ENCODE data around the gene CDH24. TPM values are rescaled to one million over a fixed set of nuclear protein-coding genes. Genes with fewer than 3 reads are reported as not detected.

The CDH24 gene
- total RNA-seq, 2 donors from 2014 or later = 16.9 to 17.2 TPM

DNA sequence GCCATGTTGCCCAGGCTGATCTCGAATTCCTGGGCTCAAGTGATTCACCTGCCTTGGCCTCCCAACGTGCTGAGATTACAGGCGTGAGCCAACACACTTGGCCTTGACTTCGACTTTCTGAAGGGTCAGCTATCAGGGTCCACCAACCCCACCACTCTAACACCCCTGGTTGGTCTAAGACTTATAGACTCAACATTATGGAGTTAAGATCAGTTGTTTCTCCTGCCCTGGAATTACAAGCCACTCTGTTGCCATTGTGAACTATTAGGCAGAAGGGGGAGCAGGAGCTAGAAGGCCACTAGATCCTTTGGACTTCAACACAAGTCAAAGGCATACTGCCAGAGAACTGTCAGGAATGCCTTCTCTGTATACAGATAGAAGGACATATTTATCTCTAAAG, 17.2 kb downstream of the CDH24 start:
- no peak overlapping the region for H3K27ac ChIP-seq (ENCODE audit: low read depth, low read length)
- TF ChIP-seq, protein P1, sequence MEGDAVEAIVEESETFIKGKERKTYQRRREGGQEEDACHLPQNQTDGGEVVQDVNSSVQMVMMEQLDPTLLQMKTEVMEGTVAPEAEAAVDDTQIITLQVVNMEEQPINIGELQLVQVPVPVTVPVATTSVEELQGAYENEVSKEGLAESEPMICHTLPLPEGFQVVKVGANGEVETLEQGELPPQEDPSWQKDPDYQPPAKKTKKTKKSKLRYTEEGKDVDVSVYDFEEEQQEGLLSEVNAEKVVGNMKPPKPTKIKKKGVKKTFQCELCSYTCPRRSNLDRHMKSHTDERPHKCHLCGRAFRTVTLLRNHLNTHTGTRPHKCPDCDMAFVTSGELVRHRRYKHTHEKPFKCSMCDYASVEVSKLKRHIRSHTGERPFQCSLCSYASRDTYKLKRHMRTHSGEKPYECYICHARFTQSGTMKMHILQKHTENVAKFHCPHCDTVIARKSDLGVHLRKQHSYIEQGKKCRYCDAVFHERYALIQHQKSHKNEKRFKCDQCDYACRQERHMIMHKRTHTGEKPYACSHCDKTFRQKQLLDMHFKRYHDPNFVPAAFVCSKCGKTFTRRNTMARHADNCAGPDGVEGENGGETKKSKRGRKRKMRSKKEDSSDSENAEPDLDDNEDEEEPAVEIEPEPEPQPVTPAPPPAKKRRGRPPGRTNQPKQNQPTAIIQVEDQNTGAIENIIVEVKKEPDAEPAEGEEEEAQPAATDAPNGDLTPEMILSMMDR (conservative IDR thresholded peaks at IDR 0.05) = no peak
- no peak overlapping the region for H3K9ac ChIP-seq (ENCODE audit: extremely low read depth, low read length, poor library complexity, severe bottlenecking)
- Mint-ChIP-seq H3K27me3 (ENCODE audit: insufficient read depth) (no peaks in the 10 kb centered on the region), H3K27ac (no peak overlapping the region), H3K4me1 (peaks cover 21% of the 10 kb centered on the region), H3K9me3 (no peaks in the 10 kb centered on the region), H3K36me3 (ENCODE audit: low read depth) (no peaks in the 10 kb centered on the region), H3K4me3 (no peak overlapping the region)
- no peaks in the 10 kb centered on the region for H3K9me3 ChIP-seq (ENCODE audit: control insufficient read depth, low read length)
- 87 to 97% methylated on average over 4 of the region's 4 CpGs for WGBS, 2 experiments (ENCODE audit: insufficient coverage in 1 of 2, insufficient read length in 1 of 2)
- H3K4me1 ChIP-seq (ENCODE audit: control insufficient read depth, insufficient read depth, low read length) = peaks cover 10% of the 10 kb centered on the region
- no peak for DNase-seq
- no peak overlapping the region for H3K4me3 ChIP-seq (ENCODE audit: low read length)
- no peaks in the 10 kb centered on the region for H3K36me3 ChIP-seq (ENCODE audit: control insufficient read depth, insufficient read depth, low read length)
- H3K27me3 ChIP-seq (ENCODE audit: control insufficient read depth, insufficient read depth, low read length, poor library complexity, severe bottlenecking) = no peaks in the 10 kb centered on the region

DNA sequence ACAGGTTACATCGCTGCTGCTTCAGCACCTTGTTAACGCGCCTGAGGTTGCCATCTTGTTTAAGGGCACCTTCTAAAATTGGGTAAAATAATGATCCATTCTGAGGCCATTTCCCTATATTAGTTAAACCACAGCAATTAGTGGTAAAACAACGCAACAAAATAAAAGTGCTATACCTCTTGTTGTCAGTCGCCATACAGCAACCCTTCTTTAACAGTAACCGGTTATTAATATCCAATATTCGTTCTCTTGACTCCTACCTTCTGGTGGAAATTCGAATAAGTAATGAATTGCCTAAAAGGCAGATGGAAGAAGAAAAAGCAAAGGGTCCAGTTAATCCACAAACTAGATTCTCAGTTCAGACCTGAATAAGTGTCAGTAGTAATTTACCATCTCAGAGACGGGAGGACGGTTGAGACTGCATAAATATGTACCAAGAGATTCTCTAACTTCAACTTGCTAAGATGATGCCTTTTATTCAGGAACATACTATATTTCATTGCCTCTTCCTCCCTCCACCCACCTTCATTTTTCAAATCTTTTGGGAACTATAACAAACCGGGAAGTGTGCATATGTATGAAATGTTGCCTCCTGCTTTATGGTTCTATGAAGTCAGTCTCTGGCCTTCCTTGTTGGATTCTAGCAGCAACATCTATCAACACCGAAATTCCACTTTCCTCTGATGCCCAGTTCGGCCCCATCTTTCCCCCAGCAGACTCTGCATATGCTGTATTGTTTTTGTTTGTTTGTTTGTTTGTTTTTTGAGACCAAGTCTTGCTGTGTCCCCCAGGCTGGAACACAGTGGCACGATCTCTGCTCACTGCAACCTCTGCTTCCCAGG, 21.8 kb downstream of the CDH24 start:
- H3K4me1 Mint-ChIP-seq = peaks cover 18% of the 10 kb centered on the region
- H3K36me3 Mint-ChIP-seq (ENCODE audit: low read depth) = peaks cover 29% of the 10 kb centered on the region
- Histone ChIP-seq H3K27ac (ENCODE audit: low read depth, low read length) (peak overlapping the region; percentile 95), H3K4me1 (ENCODE audit: control insufficient read depth, insufficient read depth, low read length) (no peaks in the 10 kb centered on the region), H3K9me3 (ENCODE audit: control insufficient read depth, low read length) (peaks cover 4% of the 10 kb centered on the region), H3K4me3 (ENCODE audit: low read length) (peak overlapping the region; percentile 97), H3K36me3 (ENCODE audit: control insufficient read depth, insufficient read depth, low read length) (peaks cover 28% of the 10 kb centered on the region), H3K9ac (ENCODE audit: extremely low read depth, low read length, poor library complexity, severe bottlenecking) (peak overlapping the region; percentile 98), H3K27me3 (ENCODE audit: control insufficient read depth, insufficient read depth, low read length, poor library complexity, severe bottlenecking) (no peaks in the 10 kb centered on the region)
- TF ChIP-seq, protein P1 (conservative IDR thresholded peaks at IDR 0.05) = no peak
- no peaks in the 10 kb centered on the region for H3K27me3 Mint-ChIP-seq (ENCODE audit: insufficient read depth)
- WGBS, 2 experiments (ENCODE audit: insufficient coverage in 1 of 2, insufficient read length in 1 of 2) = 69 to 70% methylated on average over 10 to 13 of the region's 14 CpGs
- H3K27ac Mint-ChIP-seq = peak overlapping the region; percentile 98
- H3K9me3 Mint-ChIP-seq = no peaks in the 10 kb centered on the region
- DNase-seq = peak; percentile 32
- peak overlapping the region; percentile 88 for H3K4me3 Mint-ChIP-seq

DNA sequence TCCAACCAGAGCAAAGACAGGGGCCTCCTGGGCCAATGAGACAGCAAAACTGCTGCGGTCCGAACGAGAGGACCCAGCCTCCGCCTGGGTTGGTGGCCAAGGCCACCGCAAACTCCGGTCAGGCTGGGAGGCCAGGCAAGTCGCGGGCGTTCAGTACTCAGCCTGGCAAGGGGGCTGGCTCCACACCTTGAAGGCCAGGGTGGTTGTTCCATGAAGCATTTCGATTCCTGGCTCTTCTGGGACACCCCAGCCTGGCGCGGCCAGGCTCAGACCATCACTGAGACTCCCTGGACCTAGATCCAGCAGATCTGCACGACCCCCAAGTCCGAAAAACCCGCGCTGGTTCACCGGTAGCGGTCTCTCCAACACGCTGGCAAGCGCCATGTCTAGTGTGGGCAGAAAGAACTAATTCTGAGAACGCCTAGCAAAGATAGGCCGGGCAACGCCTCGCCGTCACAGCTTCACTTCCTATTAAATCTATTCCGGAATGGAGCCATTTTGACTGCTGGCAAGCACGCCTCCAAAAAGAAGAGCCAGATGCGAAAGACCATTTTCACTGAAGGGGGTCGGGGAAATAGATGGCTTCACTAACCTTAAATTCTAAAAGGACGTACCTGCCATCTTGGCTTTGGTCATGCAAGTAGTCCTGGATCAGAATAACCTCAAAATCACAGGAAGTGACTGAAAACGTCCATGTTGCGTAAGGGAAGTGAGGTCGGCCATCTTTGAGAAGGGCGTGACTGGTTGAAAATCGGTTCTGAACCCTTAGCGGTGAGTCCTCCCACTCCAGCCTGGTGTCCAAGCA, 22.6 kb downstream of the CDH24 start, which contains the start of gene PSMB5:
Gene PSMB5 (minus strand): TSS at position 403 of the 805 bp plus-strand sequence. CDS start 19 bp downstream, at position 384.
- Histone ChIP-seq H3K36me3 (ENCODE audit: control insufficient read depth, insufficient read depth, low read length) (peaks cover 31% of the 10 kb centered on the region), H3K27me3 (ENCODE audit: control insufficient read depth, insufficient read depth, low read length, poor library complexity, severe bottlenecking) (no peaks in the 10 kb centered on the region)
- peak; percentile 96 for DNase-seq

More for the DNA sequence above, 22.6 kb downstream of the CDH24 start, which contains the start of gene PSMB5:
- WGBS, 2 experiments (ENCODE audit: insufficient coverage in 1 of 2, insufficient read length in 1 of 2) = 0 to 1% methylated on average over 29 to 36 of the region's 36 CpGs
- Mint-ChIP-seq H3K36me3 (ENCODE audit: low read depth) (peaks cover 31% of the 10 kb centered on the region), H3K4me3 (peak within 1 kb of the TSS; percentile 88), H3K4me1 (peaks cover 18% of the 10 kb centered on the region), H3K27me3 (ENCODE audit: insufficient read depth) (no peaks in the 10 kb centered on the region), H3K9me3 (no peaks in the 10 kb centered on the region), H3K27ac (peak within 1 kb of the TSS; percentile 98)
- TF ChIP-seq, protein P1 (conservative IDR thresholded peaks at IDR 0.05) = no peak
- peaks cover 4% of the 10 kb centered on the region for H3K9me3 ChIP-seq (ENCODE audit: control insufficient read depth, low read length)
- no peaks in the 10 kb centered on the region for H3K4me1 ChIP-seq (ENCODE audit: control insufficient read depth, insufficient read depth, low read length)
- peak within 1 kb of the TSS; percentile 95 for H3K27ac ChIP-seq (ENCODE audit: low read depth, low read length)
- peak within 1 kb of the TSS; percentile 97 for H3K4me3 ChIP-seq (ENCODE audit: low read length)
- H3K9ac ChIP-seq (ENCODE audit: extremely low read depth, low read length, poor library complexity, severe bottlenecking) = peak within 1 kb of the TSS; percentile 98
